ENCODE results near the gene SDE2.
"Not testable (repeated sequence)": the region's sequence is repeated elsewhere in the genome, so short reads cannot be mapped to it uniquely, and the experiment has no call there.

Gene SDE2

GRCh38 chr1:225941187-225941941, 57.8 kb downstream of the SDE2 start, which contains the start of gene LEFTY2:
LEFTY2 (minus strand) TSS chr1:225941220; CDS start chr1:225941140, 80 bp downstream.
- DNase-seq: no peak

GRCh38 chr1:225940385-225941151, 58.6 kb downstream of the SDE2 start:
- no peak for DNase-seq

- not testable (repeated sequence) for DNase-seq
Measured at GRCh38 chr1:225939939-225940310, 59.2 kb downstream of the SDE2 start.

- DNase-seq: not testable (repeated sequence)
Measured at GRCh38 chr1:225939097-225939938, 59.8 kb downstream of the SDE2 start.

- no peak for DNase-seq
Measured at GRCh38 chr1:225937048-225937968, 61.8 kb downstream of the SDE2 start.

GRCh38 chr1:225936523-225936922, 62.6 kb downstream of the SDE2 start:
- DNase-seq: no peak

GRCh38 chr1:225936086-225936485, 63.1 kb downstream of the SDE2 start:
- not testable (repeated sequence) for DNase-seq

GRCh38 chr1:225934711-225935110, 64.4 kb downstream of the SDE2 start:
- no peak for DNase-seq

- DNase-seq: no peak
Measured at GRCh38 chr1:225933072-225933471, 66.1 kb downstream of the SDE2 start.

Measured in CD4-positive, alpha-beta T cell treated with Interleukin-1 beta for 1 hour (primary cell).